Measurements from ENCODE around the gene BCAM.

GRCh38 chr19:44776402-44777096, 32.4 kb upstream of the BCAM start:
- TF ChIP-seq POLR2AphosphoS5 (IDR thresholded peaks at IDR 0.05): no peak
- no peak for TF ChIP-seq TAF1 (IDR thresholded peaks at IDR 0.05; ENCODE audit: low read depth)
- no peak for TF ChIP-seq EZH2 (IDR thresholded peaks at IDR 0.05; ENCODE audit: borderline replicate concordance, insufficient read depth, low read length, poor library complexity, severe bottlenecking)
- TF ChIP-seq EP300 (conservative IDR thresholded peaks at IDR 0.05; ENCODE audit: poor library complexity, severe bottlenecking): no peak
- TF ChIP-seq RAD21 (conservative IDR thresholded peaks at IDR 0.05): no peak
- TF ChIP-seq REST (IDR thresholded peaks at IDR 0.05; ENCODE audit: borderline replicate concordance): no peak

All from neural cell (in vitro differentiated cells).